ENCODE results near the gene TRMT11.

The TRMT11 gene

DNA sequence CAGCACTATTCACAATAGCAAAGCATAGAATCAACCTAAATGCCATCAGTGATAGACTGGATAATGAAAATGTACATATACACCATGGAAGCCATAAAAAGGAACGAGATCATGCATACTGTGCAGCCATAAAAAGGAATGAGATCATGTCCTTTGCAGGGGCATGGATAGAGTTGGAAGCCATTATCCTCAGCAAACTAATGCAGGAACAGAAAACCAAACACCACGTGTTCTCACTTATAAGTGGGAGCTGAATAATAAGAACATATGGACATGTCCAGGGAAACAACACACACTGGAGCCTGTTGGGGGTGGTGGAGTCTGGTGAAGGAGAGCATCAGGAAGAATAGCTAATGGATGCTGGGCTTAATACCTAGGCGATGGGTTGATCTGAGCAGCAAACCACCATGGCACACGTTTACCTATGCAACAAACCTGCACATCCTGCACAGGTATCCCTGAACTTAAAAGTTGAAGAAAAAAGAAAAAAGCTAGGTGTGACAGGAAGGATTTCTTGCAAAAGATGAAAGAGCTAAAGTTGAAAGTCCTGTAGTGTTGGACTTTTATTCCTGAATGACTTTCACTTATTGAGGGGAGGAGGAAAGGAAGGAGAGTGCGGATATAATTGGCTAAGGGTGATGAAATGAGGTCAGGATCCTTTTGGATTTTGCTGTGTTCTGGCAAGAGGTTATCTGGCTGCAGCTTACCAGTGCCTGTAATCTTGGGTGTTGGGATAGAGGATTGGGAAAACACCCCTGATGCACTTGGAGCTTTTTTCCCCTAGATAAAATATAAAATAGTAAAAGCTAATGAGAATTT lies 8.5 kb downstream of the TRMT11 start:
- Histone ChIP-seq H3K9ac (ENCODE audit: low read length) (no peak overlapping the region), H2AFZ (ENCODE audit: low read depth, low read length, severe bottlenecking) (no peak overlapping the region), H3K36me3 (ENCODE audit: low read length) (peaks cover 32% of the 10 kb centered on the region), H4K20me1 (ENCODE audit: low read depth, low read length) (0 out of 2 replicates have a peak, but pooled peaks cover 6% of the 10 kb centered on the region), H3K4me3 (ENCODE audit: insufficient read depth, low read length, poor library complexity, severe bottlenecking) (no peak overlapping the region), H3K79me2 (ENCODE audit: insufficient read depth, low read length) (peaks cover 55% of the 10 kb centered on the region), H3K9me2 (replicated peaks; ENCODE audit: insufficient read depth, low read length) (no peaks in the 10 kb centered on the region), H3F3A (ENCODE audit: insufficient read depth) (peaks cover 23% of the 10 kb centered on the region; the same call in 1 of the 2 replicates), H3K27me3 (ENCODE audit: low read length) (no peaks in the 10 kb centered on the region), H3K4me2 (ENCODE audit: low read depth, low read length, poor library complexity, severe bottlenecking) (no peak overlapping the region), H3K27ac (ENCODE audit: low read depth, low read length) (no peak overlapping the region), H3K9me3 (ENCODE audit: insufficient read depth, low read length) (no peaks in the 10 kb centered on the region)
- TF ChIP-seq EZH2phosphoT487 (conservative IDR thresholded peaks at IDR 0.05; ENCODE audit: low read length) = no peak
- TF ChIP-seq, protein P1, sequence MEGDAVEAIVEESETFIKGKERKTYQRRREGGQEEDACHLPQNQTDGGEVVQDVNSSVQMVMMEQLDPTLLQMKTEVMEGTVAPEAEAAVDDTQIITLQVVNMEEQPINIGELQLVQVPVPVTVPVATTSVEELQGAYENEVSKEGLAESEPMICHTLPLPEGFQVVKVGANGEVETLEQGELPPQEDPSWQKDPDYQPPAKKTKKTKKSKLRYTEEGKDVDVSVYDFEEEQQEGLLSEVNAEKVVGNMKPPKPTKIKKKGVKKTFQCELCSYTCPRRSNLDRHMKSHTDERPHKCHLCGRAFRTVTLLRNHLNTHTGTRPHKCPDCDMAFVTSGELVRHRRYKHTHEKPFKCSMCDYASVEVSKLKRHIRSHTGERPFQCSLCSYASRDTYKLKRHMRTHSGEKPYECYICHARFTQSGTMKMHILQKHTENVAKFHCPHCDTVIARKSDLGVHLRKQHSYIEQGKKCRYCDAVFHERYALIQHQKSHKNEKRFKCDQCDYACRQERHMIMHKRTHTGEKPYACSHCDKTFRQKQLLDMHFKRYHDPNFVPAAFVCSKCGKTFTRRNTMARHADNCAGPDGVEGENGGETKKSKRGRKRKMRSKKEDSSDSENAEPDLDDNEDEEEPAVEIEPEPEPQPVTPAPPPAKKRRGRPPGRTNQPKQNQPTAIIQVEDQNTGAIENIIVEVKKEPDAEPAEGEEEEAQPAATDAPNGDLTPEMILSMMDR (IDR thresholded peaks at IDR 0.05; ENCODE audit: insufficient read depth, low read length, poor library complexity, severe bottlenecking) = no peak

DNA sequence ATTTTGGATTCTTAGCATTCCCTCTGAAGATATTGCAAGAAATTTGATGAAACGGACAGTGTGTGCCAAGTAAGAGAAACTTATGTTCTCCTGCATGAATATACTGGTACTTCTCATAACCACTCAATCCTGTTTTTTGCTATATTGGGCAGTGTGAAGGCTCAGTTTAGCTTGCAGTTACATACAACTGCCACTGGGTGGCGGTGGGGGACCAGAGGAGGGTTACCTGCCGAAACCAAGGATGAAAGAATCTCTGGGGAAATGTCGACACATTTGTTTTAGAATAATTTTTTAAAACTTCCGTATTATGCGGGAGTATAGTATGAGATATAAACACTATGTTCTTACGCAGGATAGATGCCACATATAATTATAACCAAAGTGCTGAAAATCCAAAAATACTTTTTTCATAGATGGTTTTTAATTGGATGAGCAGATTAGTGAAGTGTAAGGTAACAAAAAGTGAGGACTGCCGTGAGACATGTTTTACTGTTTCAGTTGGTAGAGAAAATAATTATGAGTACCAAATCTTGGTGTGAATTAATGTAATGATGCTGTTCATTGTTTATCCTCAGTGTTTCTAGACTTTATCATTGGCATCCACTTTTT lies 9.7 kb downstream of the TRMT11 start:
- Histone ChIP-seq H2AFZ (ENCODE audit: low read depth, low read length, severe bottlenecking) (no peak overlapping the region), H4K20me1 (ENCODE audit: low read depth, low read length) (0 out of 2 replicates have a peak, but pooled peaks cover 6% of the 10 kb centered on the region), H3K27me3 (ENCODE audit: low read length) (no peaks in the 10 kb centered on the region), H3K4me2 (ENCODE audit: low read depth, low read length, poor library complexity, severe bottlenecking) (peak overlapping the region; percentile 63), H3K27ac (ENCODE audit: low read depth, low read length) (no peak overlapping the region), H3K9ac (ENCODE audit: low read length) (no peak overlapping the region), H3K36me3 (ENCODE audit: low read length) (peaks cover 42% of the 10 kb centered on the region), H3F3A (ENCODE audit: insufficient read depth) (peaks cover 23% of the 10 kb centered on the region; the same call in 1 of the 2 replicates), H3K9me2 (replicated peaks; ENCODE audit: insufficient read depth, low read length) (no peaks in the 10 kb centered on the region), H3K9me3 (ENCODE audit: insufficient read depth, low read length) (no peaks in the 10 kb centered on the region), H3K4me3 (ENCODE audit: insufficient read depth, low read length, poor library complexity, severe bottlenecking) (no peak overlapping the region), H3K79me2 (ENCODE audit: insufficient read depth, low read length) (peaks cover 50% of the 10 kb centered on the region)
- TF ChIP-seq EZH2phosphoT487 (conservative IDR thresholded peaks at IDR 0.05; ENCODE audit: low read length) = no peak
- TF ChIP-seq, protein P1 (IDR thresholded peaks at IDR 0.05; ENCODE audit: insufficient read depth, low read length, poor library complexity, severe bottlenecking) = peak; percentile 97

DNA sequence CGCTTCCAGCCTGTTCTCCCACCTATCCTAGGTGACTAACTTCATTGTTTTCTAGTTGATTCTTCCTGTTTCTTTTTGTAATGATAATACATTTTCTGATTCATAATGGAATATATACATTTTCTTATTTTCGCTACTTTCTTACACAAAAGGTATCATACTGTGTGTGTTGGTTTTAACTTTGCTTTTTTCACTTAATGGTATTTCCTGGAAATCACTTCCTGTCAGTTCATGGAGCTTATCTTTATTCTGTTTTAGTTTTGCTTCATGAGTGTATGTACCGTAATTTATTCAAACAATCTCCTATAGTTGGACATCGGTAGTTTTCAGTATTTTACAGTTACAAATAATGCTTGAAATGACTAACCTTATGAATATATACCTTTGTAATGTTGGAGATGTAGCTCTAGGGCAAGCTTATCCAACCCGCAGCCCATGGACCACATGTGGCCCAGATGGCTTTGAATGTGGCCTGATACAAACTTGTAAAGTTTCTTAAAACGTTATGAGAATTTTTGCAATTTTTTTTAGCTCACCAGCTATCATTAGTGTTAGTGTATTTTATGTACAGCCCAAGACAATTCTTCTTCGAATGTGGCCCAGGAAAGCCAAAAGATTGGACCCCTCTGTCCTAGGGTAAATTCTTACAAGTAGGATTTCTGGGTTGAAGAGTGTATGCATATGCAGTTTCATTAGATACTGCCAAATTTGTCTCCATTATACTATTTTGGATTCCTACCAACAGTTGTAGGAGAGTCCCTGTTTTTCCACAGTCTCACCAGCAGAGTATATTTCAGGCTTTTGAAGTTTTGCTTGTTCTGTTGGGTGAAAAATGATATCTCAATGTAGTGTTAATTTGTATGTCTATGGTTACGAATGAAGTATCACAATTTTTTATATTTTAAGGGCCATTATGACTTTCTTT lies 16.7 kb downstream of the TRMT11 start:
- Histone ChIP-seq H3K9me2 (replicated peaks; ENCODE audit: insufficient read depth, low read length) (no peaks in the 10 kb centered on the region), H3F3A (ENCODE audit: insufficient read depth) (no peaks in the 10 kb centered on the region), H3K27me3 (ENCODE audit: low read length) (no peaks in the 10 kb centered on the region), H3K4me2 (ENCODE audit: low read depth, low read length, poor library complexity, severe bottlenecking) (no peak overlapping the region), H3K9ac (ENCODE audit: low read length) (no peak overlapping the region), H2AFZ (ENCODE audit: low read depth, low read length, severe bottlenecking) (no peak overlapping the region), H3K36me3 (ENCODE audit: low read length) (peaks cover 63% of the 10 kb centered on the region), H3K9me3 (ENCODE audit: insufficient read depth, low read length) (no peaks in the 10 kb centered on the region), H4K20me1 (ENCODE audit: low read depth, low read length) (0 out of 2 replicates have a peak, but pooled peaks cover 6% of the 10 kb centered on the region), H3K4me3 (ENCODE audit: insufficient read depth, low read length, poor library complexity, severe bottlenecking) (no peak overlapping the region), H3K79me2 (ENCODE audit: insufficient read depth, low read length) (peaks cover 10% of the 10 kb centered on the region), H3K27ac (ENCODE audit: low read depth, low read length) (no peak overlapping the region)
- TF ChIP-seq, protein P1 (IDR thresholded peaks at IDR 0.05; ENCODE audit: insufficient read depth, low read length, poor library complexity, severe bottlenecking) = no peak
- TF ChIP-seq EZH2phosphoT487 (conservative IDR thresholded peaks at IDR 0.05; ENCODE audit: low read length) = no peak

All from SU-DHL-6 (cell line).